HepG2 (cell line): ENCODE results near the gene SERPINB10. TPM values are rescaled to one million over a fixed set of nuclear protein-coding genes. Genes with fewer than 3 reads are reported as not detected.

Source experiments
- ATAC-seq: fragments of 200-7000 bp; cut with Tn5 transposase; 3 replicates; pipeline ENCODE4 v1.9.1; 2020; ENCODE audit warnings: mild to moderate bottlenecking, moderate library complexity
- BruUV-seq: library from RNA; stranded (reverse); fragments of 400-500 nt; replicated peaks from 2 replicates; lab custom pipeline; 2021; lab: Mats Ljungman, UMichigan
- CTCF ChIA-PET: fragments of 300-600 bp; formaldehyde crosslinking; extraction: SDS; loops from one replicate; lab custom pipeline; 2021; ENCODE audit warnings: low total read pairs, inconsistent platforms, low intra/inter-chr PET ratio; lab: Yijun Ruan, JAX
- POLR2A ChIA-PET: fragments of 350-600 bp; sonication (Branson Sonifier 250); formaldehyde crosslinking; loops from one replicate; lab custom pipeline; 2020; ENCODE audit warnings: antibody characterized with exemption, inconsistent platforms; lab: Yijun Ruan, JAX
- DNase-seq: peaks from one replicate; pipeline ENCODE4 v3.0.0-alpha.2; 2015; ENCODE audit warnings: low spot score
- FAIRE-seq: peaks from 3 replicates; lab custom pipeline; 2011; peaks lifted over from hg19 to GRCh38; lab: Jason Lieb, UNC
- H2AFZ ChIP-seq: one replicate; pipeline ENCODE4 v1.6.1; 2011; ENCODE audit warnings: low read length, inconsistent platforms
- H3K27ac ChIP-seq: fragments of 300-600 bp; 3 replicates; pipeline ENCODE4 v1.8.0; 2011; ENCODE audit warnings: mixed run types, mild to moderate bottlenecking, mixed read lengths, low read length, inconsistent platforms; ENCODE audit not compliant: insufficient read depth; ENCODE audit errors: extremely low read length
- H3K27me3 ChIP-seq, 2 experiments: fragments of 200-600 bp in 1 of 2; 2 replicates in 1 of 2; 3 replicates in 1 of 2; pipeline versions ENCODE4 v1.6.0 to v1.8.0; 2011; ENCODE audit warnings: low read length in 2 of 2, mild to moderate bottlenecking in 2 of 2, moderate library complexity in 2 of 2, inconsistent platforms in 1 of 2; ENCODE audit not compliant: insufficient read depth in 2 of 2, control insufficient read depth in 1 of 2
- H3K36me3 ChIP-seq, 2 experiments: fragments of 200-600 bp in 1 of 2; replicated peaks in 1 of 2; 2 replicates in 1 of 2; 3 replicates in 1 of 2; pipeline versions ENCODE4 v1.5.1 to v1.8.0; 2011; ENCODE audit warnings: low read length in 2 of 2, inconsistent platforms in 1 of 2; ENCODE audit not compliant: insufficient read depth in 2 of 2, control insufficient read depth in 1 of 2
- H3K4me1 ChIP-seq: 2 replicates; pipeline ENCODE4 v1.5.1; 2012; ENCODE audit warnings: low read length, inconsistent platforms; ENCODE audit not compliant: insufficient read depth
- H3K4me2 ChIP-seq: 2 replicates; pipeline ENCODE4 v1.6.0; 2011; ENCODE audit warnings: low read depth, low read length, inconsistent platforms
- H3K4me3 ChIP-seq, 3 experiments: fragments of 200-600 bp in 1 of 3; sonication (generic), shearing (Covaris generic) in 1 of 3; replicated peaks in 1 of 3; 2 replicates each; pipeline ENCODE4 v1.5.1; 2011 to 2016; ENCODE audit warnings: low read length in 3 of 3, inconsistent platforms in 2 of 3, low read depth in 2 of 3, mild to moderate bottlenecking in 2 of 3, control low read depth in 1 of 3, mixed read lengths in 1 of 3; ENCODE audit not compliant: insufficient read depth in 1 of 3
- H3K79me2 ChIP-seq: one replicate; pipeline ENCODE4 v1.6.1; 2011; ENCODE audit warnings: low read length, inconsistent platforms; ENCODE audit not compliant: insufficient read depth
- H3K9ac ChIP-seq: 2 replicates; pipeline ENCODE4 v1.6.0; 2011; ENCODE audit warnings: mild to moderate bottlenecking, low read depth, low read length, inconsistent platforms; ENCODE audit not compliant: insufficient read depth
- H3K9me3 ChIP-seq: 2 replicates; pipeline ENCODE4 v1.5.1; 2012; ENCODE audit warnings: mild to moderate bottlenecking, low read length
- H4K20me1 ChIP-seq: 2 replicates; pipeline ENCODE4 v1.6.0; 2011; ENCODE audit warnings: inconsistent platforms, mild to moderate bottlenecking, low read length, moderate library complexity; ENCODE audit not compliant: insufficient read depth
- AGO1 ChIP-seq: fragments of 200-400 bp; formaldehyde crosslinking; IDR thresholded peaks from 2 replicates; pipeline ENCODE4 v1.6.1; 2017; ENCODE audit warnings: mild to moderate bottlenecking, low read depth, low read length, moderate library complexity; ENCODE audit not compliant: poor library complexity, severe bottlenecking
- GZF1 ChIP-seq: sonication (generic); formaldehyde crosslinking; IDR thresholded peaks from 2 replicates; pipeline ENCODE4 v1.5.1; 2020; ENCODE audit warnings: mild to moderate bottlenecking, missing genetic modification reagents
- HNRNPLL ChIP-seq: fragments of 200-400 bp; formaldehyde crosslinking; IDR thresholded peaks from 2 replicates; pipeline ENCODE4 v1.6.1; 2017; ENCODE audit warnings: mild to moderate bottlenecking, low read depth, low read length; ENCODE audit not compliant: poor library complexity, severe bottlenecking
- IRX3 ChIP-seq: sonication (generic); formaldehyde crosslinking; IDR thresholded peaks from 2 replicates; pipeline ENCODE4 v1.8.1; 2023; ENCODE audit warnings: mild to moderate bottlenecking, low read depth, missing genetic modification reagents, borderline replicate concordance
- KDM6A ChIP-seq: IDR thresholded peaks from 2 replicates; pipeline ENCODE4 v1.6.1; 2016; ENCODE audit warnings: low read depth
- KLF6 ChIP-seq: IDR thresholded peaks from 2 replicates; pipeline ENCODE4 v1.8.0; 2016; ENCODE audit warnings: missing biosample characterization, missing genetic modification reagents
- MTERF4 ChIP-seq: sonication (generic); formaldehyde crosslinking; IDR thresholded peaks from 2 replicates; pipeline ENCODE4 v1.8.0; 2023; ENCODE audit warnings: mild to moderate bottlenecking, missing genetic modification reagents
- POGK ChIP-seq: sonication (generic); formaldehyde crosslinking; conservative IDR thresholded peaks from 2 replicates; pipeline ENCODE4 v1.8.0; 2022; ENCODE audit warnings: mild to moderate bottlenecking, moderate library complexity, missing genetic modification reagents
- STAT5B ChIP-seq: sonication (generic); formaldehyde crosslinking; IDR thresholded peaks from 2 replicates; pipeline ENCODE4 v1.4.0; 2020; ENCODE audit warnings: missing genetic modification reagents
- ZBTB7A ChIP-seq: sonication (generic); formaldehyde crosslinking; IDR thresholded peaks from 2 replicates; pipeline ENCODE4 v1.8.0; 2022; ENCODE audit warnings: mild to moderate bottlenecking, missing genetic modification reagents
- ZBTB7B ChIP-seq: sonication (generic); formaldehyde crosslinking; IDR thresholded peaks from 2 replicates; pipeline ENCODE4 v1.4.0; 2020; ENCODE audit warnings: missing genetic modification reagents
- ZNF30 ChIP-seq: sonication (generic); formaldehyde crosslinking; IDR thresholded peaks from 2 replicates; pipeline ENCODE4 v1.5.0; 2020; ENCODE audit warnings: mild to moderate bottlenecking, missing genetic modification reagents
- ZNF343 ChIP-seq: sonication (generic); formaldehyde crosslinking; IDR thresholded peaks from 2 replicates; pipeline ENCODE4 v1.4.0; 2020; ENCODE audit warnings: mild to moderate bottlenecking, missing genetic modification reagents
- ZNF484 ChIP-seq: sonication (generic); formaldehyde crosslinking; IDR thresholded peaks from 2 replicates; pipeline ENCODE4 v1.5.1; 2020; ENCODE audit warnings: mild to moderate bottlenecking, low read depth, missing genetic modification reagents, borderline replicate concordance
- ZNF672 ChIP-seq: sonication (generic); formaldehyde crosslinking; IDR thresholded peaks from 2 replicates; pipeline ENCODE4 v1.8.1; 2022; ENCODE audit warnings: missing genetic modification reagents
- WGBS: methylation state at CpG from one replicate; pipeline ENCODE4 v1.1.6; 2017; ENCODE audit warnings: low lambda C conversion rate; 5-methylcytosine and 5-hydroxymethylcytosine counted together
- in situ Hi-C: cut with HindIII; loops from 2 replicates; pipeline ENCODE4 v1.10.0; 2017; ENCODE audit warnings: low pct_unique_long_range_greater_than_20kb; ENCODE audit not compliant: extremely low pct_ligation_motif_present
- intact Hi-C: fragments of 100-400 bp; cut with micrococcal nuclease; formaldehyde crosslinking; loops from one replicate; pipeline ENCODE4 v1.10.0; 2022; ENCODE audit not compliant: unreplicated experiment
- polyA plus RNA-seq, 8 experiments: library from polyadenylated mRNA; depleted of rRNA in 3 of 8; stranded (reverse) in 7 of 8; unstranded in 1 of 8; fragments of >200 nt; fragmentation: Illumina TruSeq in 4 of 8; extraction: Trizol in 4 of 8; gene quantifications; 2 replicates each; pipeline versions ENCODE4 v1.2.1 to v1.2.3, GENCODE V29; 2011 to 2016; ENCODE audit warnings: low read depth in 4 of 8, missing spikeins in 1 of 8, mixed read lengths in 1 of 8; ENCODE audit not compliant: insufficient read depth in 1 of 8
- total RNA-seq, 5 experiments: library from RNA; depleted of rRNA; stranded (reverse); fragments of >200 nt; fragmentation: Illumina TruSeq; extraction: Trizol; gene quantifications; 2 replicates each; pipeline ENCODE4 v1.2.3, GENCODE V29; 2016; ENCODE audit warnings: low read depth in 1 of 5
- TF ChIP-seq, protein P1 (sequence below): sonication (generic); formaldehyde crosslinking; IDR thresholded peaks from 2 replicates; pipeline ENCODE4 v1.4.0; 2020; ENCODE audit warnings: missing genetic modification reagents, borderline replicate concordance

Gene SERPINB10
- total and polyA plus RNA-seq, 2 of the 13 experiments (the other 11 are each of a cell fraction or from before 2014, with no cell fraction given), result not detected

- intact Hi-C loops, result loop anchor here (1.0 kb wide), 2 partner anchors 12 to 84 kb away; no protein-coding TSS in a partner anchor
- TF ChIP-seq ZNF484 (CRISPR knock-in tag) (no peak), STAT5B (no peak), ZNF30 (no peak), KDM6A (CRISPR knock-in tag) (no peak), ZNF672 (no peak), MTERF4 (CRISPR knock-in tag) (no peak), ZBTB7A (no peak), IRX3 (CRISPR knock-in tag) (no peak), KLF6 (CRISPR knock-in tag) (no peak), HNRNPLL (no peak), ZNF343 (CRISPR knock-in tag) (no peak), GZF1 (CRISPR knock-in tag) (no peak), AGO1 (no peak), ZBTB7B (CRISPR knock-in tag) (no peak), POGK (CRISPR knock-in tag) (no peak)
- TF ChIP-seq, protein P1, sequence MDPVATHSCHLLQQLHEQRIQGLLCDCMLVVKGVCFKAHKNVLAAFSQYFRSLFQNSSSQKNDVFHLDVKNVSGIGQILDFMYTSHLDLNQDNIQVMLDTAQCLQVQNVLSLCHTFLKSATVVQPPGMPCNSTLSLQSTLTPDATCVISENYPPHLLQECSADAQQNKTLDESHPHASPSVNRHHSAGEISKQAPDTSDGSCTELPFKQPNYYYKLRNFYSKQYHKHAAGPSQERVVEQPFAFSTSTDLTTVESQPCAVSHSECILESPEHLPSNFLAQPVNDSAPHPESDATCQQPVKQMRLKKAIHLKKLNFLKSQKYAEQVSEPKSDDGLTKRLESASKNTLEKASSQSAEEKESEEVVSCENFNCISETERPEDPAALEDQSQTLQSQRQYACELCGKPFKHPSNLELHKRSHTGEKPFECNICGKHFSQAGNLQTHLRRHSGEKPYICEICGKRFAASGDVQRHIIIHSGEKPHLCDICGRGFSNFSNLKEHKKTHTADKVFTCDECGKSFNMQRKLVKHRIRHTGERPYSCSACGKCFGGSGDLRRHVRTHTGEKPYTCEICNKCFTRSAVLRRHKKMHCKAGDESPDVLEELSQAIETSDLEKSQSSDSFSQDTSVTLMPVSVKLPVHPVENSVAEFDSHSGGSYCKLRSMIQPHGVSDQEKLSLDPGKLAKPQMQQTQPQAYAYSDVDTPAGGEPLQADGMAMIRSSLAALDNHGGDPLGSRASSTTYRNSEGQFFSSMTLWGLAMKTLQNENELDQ (CRISPR knock-in tag), result no peak
These were observed 67.9 kb downstream of the SERPINB10 start for GRCh38 chr18:63975628-63976027.

More at GRCh38 chr18:63975628-63976027, 67.9 kb downstream of the SERPINB10 start:
- ChIA-PET CTCF (interaction anchor here (0.8 kb wide), 1 partner anchor 11 kb away, joined by 3 read pairs; no protein-coding TSS in a partner anchor), POLR2A (no interaction called here)
- peaks cover 4% of the 10 kb centered on the region; the same call in 1 of the 2 replicates for H3K4me1 ChIP-seq
- 32% methylated on average over 3 of the region's 3 CpGs for WGBS
- no peaks in the 10 kb centered on the region for H3K9me3 ChIP-seq
- H2AFZ ChIP-seq, result no peak overlapping the region
- H3K27me3 ChIP-seq, result no peaks in the 10 kb centered on the region
- ATAC-seq (no peak), FAIRE-seq (no peak), DNase-seq (no peak)
- no peaks in the 10 kb centered on the region for H3K79me2 ChIP-seq
- in situ Hi-C loops, result loop anchor here (10.0 kb wide), 1 partner anchor 81 kb away; no protein-coding TSS in a partner anchor
- BruUV-seq, result no TSS peak
- no peaks in the 10 kb centered on the region for H3K36me3 ChIP-seq
- H3K9ac ChIP-seq, result no peak overlapping the region
- H4K20me1 ChIP-seq, result no peaks in the 10 kb centered on the region
- no peak overlapping the region for H3K4me3 ChIP-seq
- H3K4me2 ChIP-seq, result no peak overlapping the region
- no peak overlapping the region for H3K27ac ChIP-seq
